Kidney tubule cell (primary cell): ENCODE data around the gene ANAPC16.
"Not testable (repeated sequence)": the region's sequence is repeated elsewhere in the genome, so short reads cannot be mapped to it uniquely, and the experiment has no call there.

Experiments used
- DNase-seq: peaks from one replicate; pipeline ENCODE4 v3.0.0-alpha.2; 2018; ENCODE audit warnings: low spot score

ANAPC16 gene

DNA sequence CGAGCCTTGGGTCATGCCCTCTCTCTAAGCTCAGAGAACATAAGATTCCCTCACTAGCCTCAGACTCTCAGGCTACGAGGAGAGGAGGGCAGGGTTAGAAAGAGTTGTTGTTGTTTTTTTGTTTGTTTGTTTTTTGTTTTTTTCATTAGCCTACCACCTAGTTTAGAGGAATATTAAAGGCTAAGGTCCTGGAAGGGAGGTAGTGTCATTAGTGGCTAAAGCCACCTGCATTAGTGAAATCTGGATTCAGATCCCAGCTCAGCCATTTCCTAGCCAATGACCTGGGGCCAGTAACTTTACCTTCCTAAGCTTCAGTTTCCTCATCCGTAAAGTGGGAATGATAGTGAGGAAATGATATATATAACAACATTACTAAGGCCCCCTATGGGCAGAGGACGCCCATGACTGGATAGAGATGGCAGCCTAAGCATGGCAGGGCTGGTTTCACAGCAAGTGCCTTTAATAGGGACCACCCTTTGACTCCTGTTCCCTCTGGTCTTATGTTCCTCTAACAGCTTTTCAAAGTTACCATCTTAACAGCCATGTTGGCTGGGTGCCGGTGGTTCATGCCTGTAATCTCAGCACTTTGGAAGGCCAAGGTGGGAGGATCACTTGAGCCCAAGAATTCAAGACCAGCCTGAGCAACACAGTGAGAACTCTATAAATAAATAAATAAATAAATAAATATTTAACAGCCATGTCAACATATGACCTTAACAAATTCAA lies 63.0 kb downstream of the ANAPC16 start:
- no peak for DNase-seq

DNA sequence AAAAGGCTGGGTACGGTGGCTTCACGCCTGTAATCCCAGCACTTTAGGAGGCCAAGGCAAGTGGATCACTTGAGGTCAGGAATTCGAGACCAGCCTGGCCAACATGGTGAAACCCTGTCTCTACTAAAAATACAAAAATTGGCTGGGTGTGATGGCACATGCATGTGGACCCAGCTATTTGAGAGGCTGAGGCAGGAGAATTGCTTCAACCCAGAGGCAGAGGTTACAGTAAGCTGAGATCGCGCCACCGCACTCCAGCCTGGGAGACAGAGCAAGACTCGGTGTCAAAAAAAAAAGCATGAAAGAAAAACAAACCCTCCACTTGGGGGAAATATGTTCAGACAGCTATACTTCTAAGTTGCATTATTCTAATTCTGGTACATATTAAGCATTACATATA lies 63.8 kb downstream of the ANAPC16 start:
- not testable (repeated sequence) for DNase-seq

GRCh38 chr10:72283131-72283530 lies 67.3 kb downstream of the ANAPC16 start:
- no peak for DNase-seq
